ENCODE measurements around the gene DCC.

DNA sequence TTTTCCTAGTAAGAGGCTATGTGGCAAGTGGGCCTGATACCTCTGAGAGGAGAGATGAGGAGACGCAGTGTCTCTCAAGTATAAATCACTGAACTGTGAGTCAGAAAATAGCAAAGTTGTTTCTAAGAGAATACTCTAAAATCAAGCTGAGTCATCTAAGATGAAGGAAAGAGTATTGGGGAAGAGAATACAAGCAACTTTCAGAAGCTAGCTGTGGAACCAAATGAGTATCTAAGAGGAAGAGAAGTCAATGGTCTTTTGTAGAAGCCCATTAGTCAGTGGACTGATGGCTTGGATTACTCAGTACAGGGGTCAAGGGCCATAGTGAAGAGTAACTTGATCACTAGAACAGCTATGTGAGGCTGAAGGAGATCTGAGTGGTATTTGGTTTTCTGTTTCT lies 2.7 kb upstream of the DCC start:
- TF ChIP-seq, protein P1, sequence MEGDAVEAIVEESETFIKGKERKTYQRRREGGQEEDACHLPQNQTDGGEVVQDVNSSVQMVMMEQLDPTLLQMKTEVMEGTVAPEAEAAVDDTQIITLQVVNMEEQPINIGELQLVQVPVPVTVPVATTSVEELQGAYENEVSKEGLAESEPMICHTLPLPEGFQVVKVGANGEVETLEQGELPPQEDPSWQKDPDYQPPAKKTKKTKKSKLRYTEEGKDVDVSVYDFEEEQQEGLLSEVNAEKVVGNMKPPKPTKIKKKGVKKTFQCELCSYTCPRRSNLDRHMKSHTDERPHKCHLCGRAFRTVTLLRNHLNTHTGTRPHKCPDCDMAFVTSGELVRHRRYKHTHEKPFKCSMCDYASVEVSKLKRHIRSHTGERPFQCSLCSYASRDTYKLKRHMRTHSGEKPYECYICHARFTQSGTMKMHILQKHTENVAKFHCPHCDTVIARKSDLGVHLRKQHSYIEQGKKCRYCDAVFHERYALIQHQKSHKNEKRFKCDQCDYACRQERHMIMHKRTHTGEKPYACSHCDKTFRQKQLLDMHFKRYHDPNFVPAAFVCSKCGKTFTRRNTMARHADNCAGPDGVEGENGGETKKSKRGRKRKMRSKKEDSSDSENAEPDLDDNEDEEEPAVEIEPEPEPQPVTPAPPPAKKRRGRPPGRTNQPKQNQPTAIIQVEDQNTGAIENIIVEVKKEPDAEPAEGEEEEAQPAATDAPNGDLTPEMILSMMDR (conservative IDR thresholded peaks at IDR 0.05 in 1 of 2, IDR thresholded peaks at IDR 0.05 in 1 of 2; ENCODE audit: low read depth in 1 of 2, low read length in 2 of 2), result no peak
- TF ChIP-seq EZH2 (IDR thresholded peaks at IDR 0.05; ENCODE audit: low read length, missing control alignments), result no peak

Data from fibroblast of lung (primary cell).